Superior temporal gyrus (tissue), 1 donor: ENCODE results near the gene ZFYVE19.

Experiments
- DNase-seq: peaks from one replicate; pipeline ENCODE4 v3.0.0-alpha.2; 2016; ENCODE audit errors: extremely low spot score

Gene ZFYVE19

GRCh38 chr15:40815042-40815698 is 8.3 kb downstream of the ZFYVE19 start:
- DNase-seq, result peak; percentile 32

- DNase-seq, result no peak
Measured at GRCh38 chr15:40819048-40819447, 12.2 kb downstream of the ZFYVE19 start.

GRCh38 chr15:40821195-40821594 is 14.3 kb downstream of the ZFYVE19 start:
- DNase-seq, result no peak

- no peak for DNase-seq
Measured at GRCh38 chr15:40823572-40824343, 16.9 kb downstream of the ZFYVE19 start.

- no peak for DNase-seq
Measured at GRCh38 chr15:40825661-40826422, 19.0 kb downstream of the ZFYVE19 start.

- DNase-seq, result no peak
Measured at GRCh38 chr15:40826423-40827075, 19.7 kb downstream of the ZFYVE19 start.

GRCh38 chr15:40828447-40829036 is 21.7 kb downstream of the ZFYVE19 start, which contains the start of gene PPP1R14D:
Gene PPP1R14D, minus strand, starts transcription at chr15:40828708. Its CDS starts 67 bp downstream, at chr15:40828641.
- DNase-seq, result no peak

- DNase-seq, result no peak
Measured at GRCh38 chr15:40829115-40829514, 22.2 kb downstream of the ZFYVE19 start.

GRCh38 chr15:40830884-40831283 is 24.0 kb downstream of the ZFYVE19 start:
- DNase-seq, result no peak

GRCh38 chr15:40831861-40832260 is 25.0 kb downstream of the ZFYVE19 start:
- DNase-seq, result no peak

- no peak for DNase-seq
Measured at GRCh38 chr15:40832903-40833302, 26.0 kb downstream of the ZFYVE19 start.

GRCh38 chr15:40836020-40836419 is 29.1 kb downstream of the ZFYVE19 start:
- DNase-seq, result no peak

- DNase-seq, result no peak
Measured at GRCh38 chr15:40838756-40839155, 31.9 kb downstream of the ZFYVE19 start.

GRCh38 chr15:40841741-40842140 is 34.9 kb downstream of the ZFYVE19 start:
- no peak for DNase-seq

- no peak for DNase-seq
Measured at GRCh38 chr15:40843261-40843884, 36.5 kb downstream of the ZFYVE19 start.

- DNase-seq, result no peak
Measured at GRCh38 chr15:40843885-40844695, 37.2 kb downstream of the ZFYVE19 start, which contains the start of gene SPINT1. Gene SPINT1, plus strand, starts transcription at chr15:40844048. Its CDS starts 507 bp downstream, at chr15:40844555.

- no peak for DNase-seq
Measured at GRCh38 chr15:40844696-40845030, 37.8 kb downstream of the ZFYVE19 start.

GRCh38 chr15:40845036-40845435 is 38.1 kb downstream of the ZFYVE19 start:
- DNase-seq, result no peak

GRCh38 chr15:40845511-40846284 is 38.8 kb downstream of the ZFYVE19 start:
- no peak for DNase-seq
